H1 (cell line): ENCODE measurements around the gene LAMB3. TPM values are rescaled to one million over a fixed set of nuclear protein-coding genes. Genes with fewer than 3 reads are reported as not detected.

Experiments
- CTCF ChIA-PET: fragments of 300-600 bp; sonication (Branson Sonifier 250); formaldehyde crosslinking; loops from one replicate; lab custom pipeline; 2021; ENCODE audit not compliant: partially characterized antibody; lab: Charles Lee
- POLR2A ChIA-PET: fragments of 300-600 bp; sonication (Branson Sonifier 250); formaldehyde crosslinking; loops from one replicate; lab custom pipeline; 2021; ENCODE audit warnings: inconsistent platforms; ENCODE audit not compliant: partially characterized antibody; lab: Charles Lee
- DNase-seq, 2 experiments: peaks; one replicate each; pipeline versions ENCODE4 v3.0.0 to v3.0.0-alpha.2; 2010 to 2022; ENCODE audit warnings: low spot score in 2 of 2, low read depth in 1 of 2, mixed read lengths in 1 of 2
- FAIRE-seq: peaks from 2 replicates; lab custom pipeline; 2011; peaks lifted over from hg19 to GRCh38; lab: Jason Lieb, UNC
- H2AFZ ChIP-seq: 2 replicates; pipeline ENCODE4 v1.8.1; 2012; ENCODE audit warnings: low read length, inconsistent platforms
- H2AK5ac ChIP-seq: 2 replicates; pipeline ENCODE4 v1.6.1; 2013; ENCODE audit warnings: low read depth, low read length
- H2BK120ac ChIP-seq: replicated peaks from 2 replicates; pipeline ENCODE3; 2013; ENCODE audit warnings: low read depth, low read length, inconsistent platforms
- H2BK12ac ChIP-seq: 2 replicates; pipeline ENCODE4 v1.6.1; 2013; ENCODE audit warnings: low read depth, low read length
- H2BK15ac ChIP-seq: 2 replicates; pipeline ENCODE4 v1.6.1; 2013; ENCODE audit warnings: low read length
- H2BK20ac ChIP-seq: 2 replicates; pipeline ENCODE4 v1.6.1; 2013; ENCODE audit warnings: low read length
- H2BK5ac ChIP-seq: 2 replicates; pipeline ENCODE4 v1.6.1; 2013; ENCODE audit warnings: low read depth, low read length
- H3K14ac ChIP-seq: 2 replicates; pipeline ENCODE4 v1.6.1; 2013; ENCODE audit warnings: inconsistent platforms; ENCODE audit not compliant: insufficient read length
- H3K18ac ChIP-seq: 2 replicates; pipeline ENCODE4 v1.6.1; 2013; ENCODE audit warnings: low read length; ENCODE audit errors: extremely low read depth
- H3K23ac ChIP-seq: 2 replicates; pipeline ENCODE4 v1.6.1; 2013; ENCODE audit warnings: inconsistent platforms; ENCODE audit not compliant: insufficient read length
- H3K23me2 ChIP-seq: 2 replicates; pipeline ENCODE4 v1.6.1; 2013; ENCODE audit warnings: low read depth, low read length
- H3K27ac ChIP-seq: 2 replicates; pipeline ENCODE4 v1.6.1; 2011; ENCODE audit warnings: low read depth, low read length, inconsistent platforms
- H3K27me3 ChIP-seq, 4 experiments: replicated peaks in 1 of 4; 1 replicate in 1 of 4; 2 replicates in 3 of 4; pipeline versions ENCODE4 v1.6.1 to v1.8.1; 2011 to 2013; ENCODE audit warnings: low read length in 3 of 4, mild to moderate bottlenecking in 3 of 4, inconsistent platforms in 2 of 4, mixed read lengths in 2 of 4, moderate library complexity in 1 of 4; ENCODE audit not compliant: control insufficient read depth in 3 of 4, insufficient read depth in 3 of 4; ENCODE audit errors: extremely low read depth in 1 of 4
- H3K36me3 ChIP-seq, 4 experiments: 2 replicates each; pipeline versions ENCODE4 v1.6.1 to v1.8.1; 2011 to 2013; ENCODE audit warnings: mild to moderate bottlenecking in 4 of 4, low read length in 3 of 4, moderate library complexity in 2 of 4, control low read depth in 1 of 4, inconsistent platforms in 1 of 4; ENCODE audit not compliant: insufficient read depth in 4 of 4, control insufficient read depth in 2 of 4
- H3K4ac ChIP-seq: replicated peaks from 2 replicates; pipeline ENCODE3; 2013; ENCODE audit warnings: low read length, low read depth, mixed read lengths, inconsistent platforms; ENCODE audit not compliant: insufficient read length
- H3K4me1 ChIP-seq, 4 experiments: replicated peaks in 1 of 4; 1 replicate in 1 of 4; 2 replicates in 3 of 4; pipeline versions ENCODE4 v1.6.1 to v1.8.1; 2011 to 2013; ENCODE audit warnings: low read length in 3 of 4, inconsistent platforms in 2 of 4, mixed read lengths in 1 of 4; ENCODE audit not compliant: insufficient read depth in 4 of 4, control insufficient read depth in 3 of 4
- H3K4me2 ChIP-seq, 2 experiments: 2 replicates each; pipeline versions ENCODE4 v1.6.1 to v1.8.1; 2011 to 2013; ENCODE audit warnings: low read depth in 2 of 2, low read length in 2 of 2, control low read depth in 1 of 2, inconsistent platforms in 1 of 2, mild to moderate bottlenecking in 1 of 2; ENCODE audit not compliant: insufficient read depth in 1 of 2
- H3K4me3 ChIP-seq, 4 experiments: fragments of 200-600, 300-600 bp in 1 of 4; sonication (generic), shearing (Covaris generic), sonication (Bioruptor Twin) in 1 of 4; 2 replicates each; pipeline versions ENCODE4 v1.5.1 to v1.8.1; 2011 to 2016; ENCODE audit warnings: low read length in 4 of 4, low read depth in 3 of 4, control low read depth in 2 of 4, inconsistent platforms in 2 of 4, mild to moderate bottlenecking in 2 of 4, mixed read lengths in 1 of 4, moderate library complexity in 1 of 4; ENCODE audit not compliant: insufficient read depth in 2 of 4; ENCODE audit errors: extremely low read depth in 1 of 4
- H3K56ac ChIP-seq: replicated peaks from 2 replicates; pipeline ENCODE3; 2013; ENCODE audit warnings: low read depth, mild to moderate bottlenecking, mixed read lengths, low read length, inconsistent platforms; ENCODE audit not compliant: insufficient read length
- H3K79me1 ChIP-seq: 2 replicates; pipeline ENCODE4 v1.6.1; 2013; ENCODE audit warnings: low read depth, low read length, control low read depth
- H3K79me2 ChIP-seq, 2 experiments: 2 replicates each; pipeline versions ENCODE4 v1.6.1 to v1.8.1; 2012 to 2013; ENCODE audit warnings: low read length in 2 of 2, mild to moderate bottlenecking in 2 of 2, inconsistent platforms in 1 of 2; ENCODE audit not compliant: insufficient read depth in 2 of 2, control insufficient read depth in 1 of 2
- H3K9ac ChIP-seq, 4 experiments: replicated peaks in 1 of 4; 1 replicate in 1 of 4; 2 replicates in 3 of 4; pipeline versions ENCODE4 v1.6.1 to v1.8.1; 2011 to 2013; ENCODE audit warnings: low read depth in 3 of 4, low read length in 3 of 4, control low read depth in 2 of 4, mild to moderate bottlenecking in 2 of 4, moderate library complexity in 2 of 4, inconsistent platforms in 1 of 4; ENCODE audit errors: extremely low read depth in 1 of 4
- H3K9me3 ChIP-seq, 2 experiments: 2 replicates each; pipeline versions ENCODE4 v1.6.1 to v1.8.1; 2012 to 2013; ENCODE audit warnings: mild to moderate bottlenecking in 2 of 2, moderate library complexity in 2 of 2, control low read depth in 1 of 2, inconsistent platforms in 1 of 2, low read depth in 1 of 2, low read length in 1 of 2, mixed read lengths in 1 of 2; ENCODE audit not compliant: insufficient read depth in 2 of 2
- H4K20me1 ChIP-seq, 2 experiments: replicated peaks in 1 of 2; 2 replicates each; pipeline versions ENCODE3 to v1.8.1; 2011 to 2013; ENCODE audit warnings: inconsistent platforms in 2 of 2, low read length in 2 of 2, mild to moderate bottlenecking in 1 of 2; ENCODE audit not compliant: insufficient read depth in 2 of 2, control insufficient read depth in 1 of 2
- H4K5ac ChIP-seq: 2 replicates; pipeline ENCODE4 v1.6.1; 2013; ENCODE audit warnings: low read length, low read depth, mixed read lengths, inconsistent platforms; ENCODE audit not compliant: insufficient read length
- H4K8ac ChIP-seq: 2 replicates; pipeline ENCODE4 v1.8.0; 2013; ENCODE audit warnings: mild to moderate bottlenecking, moderate library complexity, low read length, inconsistent platforms; ENCODE audit not compliant: insufficient read depth; ENCODE audit errors: extremely low read depth
- H4K91ac ChIP-seq: replicated peaks from 2 replicates; pipeline ENCODE3; 2013; ENCODE audit warnings: low read length, mixed read lengths, inconsistent platforms; ENCODE audit not compliant: insufficient read length
- BACH1 ChIP-seq: IDR thresholded peaks from 2 replicates; pipeline ENCODE4 v1.6.1; 2012; ENCODE audit warnings: low read length, improper control_type of control experiment
- CBX8 ChIP-seq: fragments of 300-800, 300-1000 bp; sonication (generic); IDR thresholded peaks from 2 replicates; pipeline ENCODE4 v1.7.1; 2016; ENCODE audit warnings: low read depth, low read length, borderline replicate concordance
- CEBPB ChIP-seq: IDR thresholded peaks from 2 replicates; pipeline ENCODE4 v1.6.1; 2012; ENCODE audit warnings: low read depth, low read length
- CTCF ChIP-seq, 3 experiments: IDR thresholded peaks; 1 replicate in 2 of 3; 2 replicates in 1 of 3; pipeline versions ENCODE4 v1.5.1 to v1.6.1; 2011; ENCODE audit warnings: low read length in 3 of 3, mild to moderate bottlenecking in 3 of 3, inconsistent platforms in 2 of 3, low read depth in 1 of 3, moderate library complexity in 1 of 3; ENCODE audit not compliant: insufficient read depth in 1 of 3; ENCODE audit errors: control extremely low read depth in 1 of 3
- FOSL1 ChIP-seq: IDR thresholded peaks from 2 replicates; pipeline ENCODE4 v1.6.1; 2011; ENCODE audit warnings: mild to moderate bottlenecking, low read depth, low read length, moderate library complexity; ENCODE audit not compliant: insufficient read depth
- HDAC6 ChIP-seq: IDR thresholded peaks from one replicate; pipeline ENCODE4 v1.7.1; 2012; ENCODE audit warnings: low read depth, mild to moderate bottlenecking, inconsistent platforms, low read length, moderate library complexity
- POU5F1 ChIP-seq: IDR thresholded peaks from 2 replicates; pipeline ENCODE4 v1.6.1; 2011; ENCODE audit warnings: low read depth, mild to moderate bottlenecking, low read length, moderate library complexity
- RBBP5 ChIP-seq: IDR thresholded peaks from 2 replicates; pipeline ENCODE4 v1.7.1; 2012; ENCODE audit warnings: low read depth, mild to moderate bottlenecking, inconsistent platforms, low read length, moderate library complexity, borderline replicate concordance
- RNF2 ChIP-seq: fragments of 200-900, 300-1000 bp; sonication (generic); IDR thresholded peaks from 2 replicates; pipeline ENCODE4 v1.7.1; 2016; ENCODE audit warnings: borderline replicate concordance, low read depth, mild to moderate bottlenecking, antibody characterized with exemption, low read length; ENCODE audit not compliant: poor library complexity, severe bottlenecking; ENCODE audit errors: missing control alignments
- SAP30 ChIP-seq: fragments of 300-600 bp; sonication (generic); IDR thresholded peaks from 2 replicates; pipeline ENCODE4 v1.7.1; 2012; ENCODE audit warnings: low read length, moderate library complexity, mild to moderate bottlenecking, inconsistent platforms; ENCODE audit not compliant: insufficient read depth, insufficient replicate concordance
- SUZ12 ChIP-seq: fragments of 200-600 bp; sonication (generic); IDR thresholded peaks from 2 replicates; pipeline ENCODE4 v1.6.1; 2012; ENCODE audit warnings: mild to moderate bottlenecking, inconsistent platforms, low read length, moderate library complexity, mixed read lengths
- WGBS, 2 experiments: shearing (Covaris generic) in 1 of 2; methylation state at CpG; one replicate each; pipeline versions ENCODE4 v1.1.6 to v1.1.7; 2013 to 2015; ENCODE audit warnings: low lambda C conversion rate in 2 of 2, mixed read lengths in 2 of 2, inconsistent platforms in 1 of 2, low coverage in 1 of 2, missing lambda C conversion rate in 1 of 2; ENCODE audit not compliant: insufficient replicate concordance in 2 of 2, insufficient coverage in 1 of 2, insufficient read length in 1 of 2; ENCODE audit errors: extremely low coverage in 1 of 2, missing lambda C conversion rate in 1 of 2; 5-methylcytosine and 5-hydroxymethylcytosine counted together
- polyA plus RNA-seq, 7 experiments: library from polyadenylated mRNA; depleted of rRNA in 3 of 7; stranded (reverse) in 5 of 7; unstranded in 2 of 7; fragments of >200 nt in 5 of 7; fragments of 200-250 nt in 2 of 7; gene quantifications; 1 replicate in 5 of 7; 2 replicates in 1 of 7; 4 replicates in 1 of 7; pipeline versions ENCODE4 v1.2.1 to v1.2.3, GENCODE V29; 2011 to 2013; ENCODE audit warnings: missing spikeins in 2 of 7, mixed read lengths in 2 of 7
- total RNA-seq: library from RNA; stranded (reverse); fragmentation: NEBNext Ultra II Directional; extraction: Animal tissue kit (Norgen Biotek cat#: 25700); gene quantifications from 2 replicates; pipeline ENCODE4 v1.2.1, GENCODE V29; 2021

The LAMB3 gene
- total and polyA plus RNA-seq, 2 of the 8 experiments (the other 6 are each of a cell fraction or from before 2014, with no cell fraction given) = 0.45 to 0.50 TPM

- no peak overlapping the region for H2BK12ac ChIP-seq
- WGBS, 2 experiments = 93% methylated on average over 2 of the region's 2 CpGs; no CpG with 5 or more reads in 1 of the 2 experiments
- POLR2A ChIA-PET = no interaction called here
- no peak for TF ChIP-seq CTCF (IDR thresholded peaks at IDR 0.05; ENCODE audit: control extremely low read depth in 1 of 3, insufficient read depth in 1 of 3, low read depth in 1 of 3, low read length in 3 of 3)
- no peak for TF ChIP-seq HDAC6
- no peak for TF ChIP-seq RBBP5
- TF ChIP-seq FOSL1 = no peak
- TF ChIP-seq CEBPB = no peak
- no peak for TF ChIP-seq RNF2
- no peak for TF ChIP-seq SAP30
- no peak for TF ChIP-seq SUZ12
- no peak for TF ChIP-seq POU5F1
- TF ChIP-seq BACH1 = no peak
- TF ChIP-seq CBX8 = no peak
Observed at GRCh38 chr1:209589440-209589839, 62.8 kb downstream of the LAMB3 start.

More at GRCh38 chr1:209589440-209589839, 62.8 kb downstream of the LAMB3 start:
- H3K27ac ChIP-seq = no peak overlapping the region
- CTCF ChIA-PET = interaction anchor here (0.7 to 27.8 kb wide), 21 partner anchors 10 to 387 kb away, joined by 3 to 636 read pairs (median 6); partner anchors contain the start of gene G0S2
- no peak overlapping the region for H2BK20ac ChIP-seq
- H3K56ac ChIP-seq = no peak overlapping the region
- H3K4me1 ChIP-seq = peaks cover 0 to 11% (median 7%) of the 10 kb centered on the region in 4 experiments; a peak in 4 of 7 replicates
- no peak overlapping the region for H3K23ac ChIP-seq
- H3K23me2 ChIP-seq = no peaks in the 10 kb centered on the region; the same call in 1 of the 2 replicates
- no peak overlapping the region for H4K8ac ChIP-seq
- H3K4ac ChIP-seq = no peak overlapping the region
- no peaks in the 10 kb centered on the region for H4K20me1 ChIP-seq
- no peak overlapping the region for H2BK15ac ChIP-seq
- no peak overlapping the region for H3K18ac ChIP-seq
- H2BK120ac ChIP-seq = no peak overlapping the region
- H3K4me3 ChIP-seq = no peak overlapping the region
- H2AFZ ChIP-seq = no peak overlapping the region
- H3K27me3 ChIP-seq = peaks cover 0 to 24% (median 17%) of the 10 kb centered on the region in 4 experiments; a peak in 6 of 7 replicates
- no peak overlapping the region for H3K14ac ChIP-seq
- no peak for FAIRE-seq
- no peak for DNase-seq
- H3K4me2 ChIP-seq = no peak overlapping the region
- H2BK5ac ChIP-seq = no peak overlapping the region
- H3K79me1 ChIP-seq = no peaks in the 10 kb centered on the region
- H2AK5ac ChIP-seq = no peak overlapping the region
- no peak overlapping the region for H4K5ac ChIP-seq
- H4K91ac ChIP-seq = no peak overlapping the region
- H3K36me3 ChIP-seq = no peaks in the 10 kb centered on the region
- H3K9me3 ChIP-seq = no peaks in the 10 kb centered on the region
- no peak overlapping the region for H3K9ac ChIP-seq
- no peaks in the 10 kb centered on the region for H3K79me2 ChIP-seq
